Common myeloid progenitor, CD34-positive (primary cell): ENCODE measurements around the gene RAP1GAP2.

Experiments
- CTCF ChIA-PET: fragments of 350-600 bp; sonication (Branson Sonifier 250); formaldehyde crosslinking; loops from one replicate; lab custom pipeline; 2021; ENCODE audit warnings: antibody characterized with exemption; lab: Charles Lee
- POLR2A ChIA-PET: fragments of 350-600 bp; sonication (Branson Sonifier 250); formaldehyde crosslinking; loops from one replicate; lab custom pipeline; 2021; ENCODE audit warnings: antibody characterized with exemption; lab: Charles Lee
- DNase-seq, 3 donors: peaks; one replicate each; pipeline versions ENCODE4 v3.0.0 to v3.0.0-alpha.2; 2013
- H3K27ac ChIP-seq, 2 experiments: 1 replicate in 1 of 2; 2 replicates in 1 of 2; pipeline ENCODE4 v1.7.0; 2013; ENCODE audit warnings: inconsistent platforms in 2 of 2, low read length in 2 of 2, mild to moderate bottlenecking in 2 of 2, low read depth in 1 of 2, moderate library complexity in 1 of 2; ENCODE audit not compliant: severe bottlenecking in 2 of 2, insufficient read depth in 1 of 2, poor library complexity in 1 of 2
- H3K27me3 ChIP-seq, 5 experiments: replicated peaks in 2 of 5; 1 replicate in 3 of 5; 2 replicates in 2 of 5; pipeline versions ENCODE4 v1.6.1 to v1.7.0; 2013; ENCODE audit warnings: low read length in 4 of 5, mild to moderate bottlenecking in 2 of 5, moderate library complexity in 2 of 5, inconsistent platforms in 1 of 5; ENCODE audit not compliant: insufficient read depth in 5 of 5, control insufficient read depth in 4 of 5
- H3K36me3 ChIP-seq, 4 experiments: 1 replicate in 2 of 4; 2 replicates in 2 of 4; pipeline versions ENCODE4 v1.6.1 to v1.7.0; 2013; ENCODE audit warnings: low read length in 3 of 4, control low read depth in 1 of 4, mild to moderate bottlenecking in 1 of 4; ENCODE audit not compliant: control insufficient read depth in 4 of 4, insufficient read depth in 4 of 4
- H3K4me1 ChIP-seq, 4 experiments: 1 replicate in 3 of 4; 2 replicates in 1 of 4; pipeline versions ENCODE4 v1.6.1 to v1.7.1; 2013; ENCODE audit warnings: low read length in 3 of 4, mild to moderate bottlenecking in 3 of 4, control low read depth in 1 of 4, inconsistent platforms in 1 of 4, moderate library complexity in 1 of 4; ENCODE audit not compliant: control insufficient read depth in 4 of 4, insufficient read depth in 4 of 4; ENCODE audit errors: control extremely low read depth in 1 of 4
- H3K4me3 ChIP-seq, 7 experiments: 1 replicate in 4 of 7; 2 replicates in 3 of 7; pipeline versions ENCODE4 v1.5.1 to v1.7.0; 2013; ENCODE audit warnings: mild to moderate bottlenecking in 7 of 7, low read length in 6 of 7, moderate library complexity in 6 of 7, inconsistent platforms in 2 of 7, low read depth in 2 of 7, control low read depth in 1 of 7; ENCODE audit not compliant: insufficient read depth in 4 of 7, control insufficient read depth in 1 of 7; ENCODE audit errors: extremely low read depth in 1 of 7
- H3K9me3 ChIP-seq, 5 experiments: 1 replicate in 4 of 5; 2 replicates in 1 of 5; pipeline versions ENCODE4 v1.6.1 to v1.7.1; 2013; ENCODE audit warnings: low read length in 4 of 5, mild to moderate bottlenecking in 2 of 5, inconsistent platforms in 1 of 5, low read depth in 1 of 5, moderate library complexity in 1 of 5; ENCODE audit not compliant: control insufficient read depth in 4 of 5, insufficient read depth in 2 of 5; ENCODE audit errors: control extremely low read depth in 1 of 5
- WGBS: methylation state at CpG from one replicate; pipeline ENCODE4 v1.1.5; 2013; ENCODE audit not compliant: insufficient coverage; 5-methylcytosine and 5-hydroxymethylcytosine counted together

The RAP1GAP2 gene

GRCh38 chr17:2808367-2809335, 12.4 kb downstream of the RAP1GAP2 start:
- no peak for DNase-seq
- Histone ChIP-seq H3K27ac (no peak overlapping the region), H3K36me3 (peaks cover 0 to 33% (median 15%) of the 10 kb centered on the region in 4 experiments), H3K4me3 (no peak overlapping the region), H3K4me1 (peaks cover 0 to 18% (median 8%) of the 10 kb centered on the region in 4 experiments), H3K9me3 (no peaks in the 10 kb centered on the region), H3K27me3 (no peaks in the 10 kb centered on the region)
- ChIA-PET CTCF (interaction anchor here (1.5 to 2.1 kb wide), 2 partner anchors 18 to 23 kb away, joined by 6 to 8 read pairs; no protein-coding TSS in a partner anchor), POLR2A (interaction anchor here (0.8 kb wide), 1 partner anchor 11 kb away, joined by 3 read pairs; no protein-coding TSS in a partner anchor)
- 95% methylated on average over 25 of the region's 30 CpGs for WGBS

- Histone ChIP-seq H3K36me3 (peaks cover 0 to 27% (median 12%) of the 10 kb centered on the region in 4 experiments), H3K27me3 (no peaks in the 10 kb centered on the region), H3K4me3 (no peak overlapping the region), H3K4me1 (peaks cover 0 to 25% (median 14%) of the 10 kb centered on the region in 4 experiments), H3K9me3 (no peaks in the 10 kb centered on the region), H3K27ac (no peak overlapping the region)
- no peak for DNase-seq
- 99% methylated on average over 14 of the region's 14 CpGs for WGBS
- ChIA-PET POLR2A (interaction anchor here (0.8 kb wide), 1 partner anchor 12 kb away, joined by 3 read pairs; no protein-coding TSS in a partner anchor), CTCF (interaction anchor here (2.1 kb wide), 1 partner anchor 24 kb away, joined by 8 read pairs; no protein-coding TSS in a partner anchor)
These were observed 13.1 kb downstream of the RAP1GAP2 start for GRCh38 chr17:2809337-2809736.

- no peak for DNase-seq
- H3K27ac ChIP-seq = no peak overlapping the region
- ChIA-PET POLR2A (interaction anchor here (1.0 to 1.9 kb wide), 6 partner anchors 11 to 28 kb away, joined by 4 to 23 read pairs (median 8); partner anchors contain the start of gene RAP1GAP2), CTCF (interaction anchor here (1.0 to 6.3 kb wide), 12 partner anchors 8 to 31 kb away, joined by 3 to 36 read pairs (median 4); partner anchors contain the start of gene RAP1GAP2)
- H3K27me3 ChIP-seq = no peaks in the 10 kb centered on the region
- no peaks in the 10 kb centered on the region for H3K9me3 ChIP-seq
- peaks cover 0 to 5% (median 1%) of the 10 kb centered on the region in 4 experiments for H3K36me3 ChIP-seq
- WGBS = 4% methylated on average over 4 of the region's 5 CpGs
- peaks cover 0 to 42% (median 28%) of the 10 kb centered on the region in 4 experiments for H3K4me1 ChIP-seq
- peak overlapping the region in 5 of 7 experiments; percentile 48 to 77 (median 61) for H3K4me3 ChIP-seq
These were observed 17.8 kb downstream of the RAP1GAP2 start for GRCh38 chr17:2814049-2814448.

GRCh38 chr17:2814481-2815341, 18.5 kb downstream of the RAP1GAP2 start:
- Histone ChIP-seq H3K9me3 (no peaks in the 10 kb centered on the region), H3K36me3 (peaks cover 0 to 1% (median 0%) of the 10 kb centered on the region in 4 experiments), H3K4me3 (peak overlapping the region in 6 of 7 experiments; percentile 47 to 77 (median 60)), H3K27ac (no peak overlapping the region), H3K4me1 (peaks cover 0 to 40% (median 28%) of the 10 kb centered on the region in 4 experiments), H3K27me3 (no peaks in the 10 kb centered on the region)
- POLR2A ChIA-PET = interaction anchor here (1.0 to 1.9 kb wide), 6 partner anchors 11 to 28 kb away, joined by 4 to 23 read pairs (median 8); partner anchors contain the start of gene RAP1GAP2
- CTCF ChIA-PET = interaction anchor here (0.7 to 6.3 kb wide), 15 partner anchors 8 to 203 kb away, joined by 3 to 36 read pairs (median 3); partner anchors contain the start of gene RAP1GAP2
- DNase-seq = peak; percentile 92 to 97 (median 97)
- 5% methylated on average over 20 of the region's 27 CpGs for WGBS

GRCh38 chr17:2815781-2816185, 19.5 kb downstream of the RAP1GAP2 start:
- Histone ChIP-seq H3K4me1 (peaks cover 0 to 41% (median 28%) of the 10 kb centered on the region in 4 experiments), H3K9me3 (no peaks in the 10 kb centered on the region), H3K36me3 (peaks cover 0 to 1% (median 0%) of the 10 kb centered on the region in 4 experiments), H3K4me3 (no peak overlapping the region), H3K27ac (no peak overlapping the region), H3K27me3 (no peaks in the 10 kb centered on the region)
- DNase-seq = no peak
- 95% methylated on average over 17 of the region's 17 CpGs for WGBS
- ChIA-PET CTCF (interaction anchor here (1.0 to 6.3 kb wide), 5 partner anchors 11 to 39 kb away, joined by 3 to 36 read pairs (median 18); partner anchors contain the start of gene RAP1GAP2), POLR2A (interaction anchor here (0.6 kb wide), 1 partner anchor 218 kb away, joined by 3 read pairs; no protein-coding TSS in a partner anchor)

- H3K27ac ChIP-seq = no peak overlapping the region
- H3K4me3 ChIP-seq = no peak overlapping the region
- DNase-seq = no peak
- no peaks in the 10 kb centered on the region for H3K9me3 ChIP-seq
- ChIA-PET POLR2A (no interaction called here), CTCF (interaction anchor here (3.0 to 6.3 kb wide), 2 partner anchors 10 to 20 kb away, joined by 18 to 36 read pairs; partner anchors contain the start of gene RAP1GAP2)
- no peaks in the 10 kb centered on the region for H3K27me3 ChIP-seq
- WGBS = no CpG with 5 or more reads among the region's 4 CpGs
- H3K4me1 ChIP-seq = peaks cover 0 to 42% (median 31%) of the 10 kb centered on the region in 4 experiments
- H3K36me3 ChIP-seq = no peaks in the 10 kb centered on the region
These were observed 20.4 kb downstream of the RAP1GAP2 start for GRCh38 chr17:2816688-2817087.
